ENCODE measurements around the gene PPP3R2. TPM values are rescaled to one million over a fixed set of nuclear protein-coding genes. Genes with fewer than 3 reads are reported as not detected.
A peak's percentile ranks its signal among the peaks of the same experiment; 100 is the strongest.

Gene PPP3R2
- total RNA-seq, 1 donor from 2014 or later, result not detected

DNA sequence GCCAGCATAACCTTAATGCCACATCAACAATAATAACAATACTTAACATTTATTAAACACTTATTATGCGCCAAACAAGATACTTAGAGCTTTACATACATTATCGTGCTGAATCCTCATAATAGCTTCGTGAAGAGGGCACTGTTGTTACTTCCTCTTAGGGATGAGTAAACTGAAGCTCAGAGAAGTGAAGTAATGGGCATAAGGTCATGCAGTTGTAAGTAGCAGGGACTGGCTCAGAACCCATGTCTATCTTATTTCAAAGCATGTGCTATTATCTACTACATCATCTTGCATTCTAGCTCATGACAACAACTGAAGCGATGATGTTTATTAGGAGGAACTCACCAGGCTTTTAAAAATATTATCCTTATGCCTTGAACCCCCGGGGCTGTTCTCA is 34.9 kb upstream of the PPP3R2 start:
- Histone ChIP-seq H4K20me1 (ENCODE audit: insufficient read depth, low read length) (no peaks in the 10 kb centered on the region), H3K27me3 (ENCODE audit: insufficient read depth, low read length) (no peaks in the 10 kb centered on the region), H3K4me2 (ENCODE audit: low read length) (no peak overlapping the region), H3K36me3 (ENCODE audit: insufficient read depth, low read length) (no peaks in the 10 kb centered on the region), H3K79me2 (ENCODE audit: insufficient read depth, low read length) (no peaks in the 10 kb centered on the region), H3K4me3 (ENCODE audit: insufficient read depth, low read depth, low read length) (no peak overlapping the region), H3K4me1 (ENCODE audit: insufficient read depth, low read length) (no peaks in the 10 kb centered on the region), H2AFZ (ENCODE audit: low read depth, low read length) (no peak overlapping the region), H3K9me3 (ENCODE audit: insufficient read depth, low read depth, low read length) (no peaks in the 10 kb centered on the region), H3K9ac (ENCODE audit: low read length) (no peak overlapping the region), H3K27ac (ENCODE audit: low read depth, low read length) (no peak overlapping the region)
- FAIRE-seq (no peak), DNase-seq (ENCODE audit: low read depth) (no peak)
- TF ChIP-seq, protein P1, sequence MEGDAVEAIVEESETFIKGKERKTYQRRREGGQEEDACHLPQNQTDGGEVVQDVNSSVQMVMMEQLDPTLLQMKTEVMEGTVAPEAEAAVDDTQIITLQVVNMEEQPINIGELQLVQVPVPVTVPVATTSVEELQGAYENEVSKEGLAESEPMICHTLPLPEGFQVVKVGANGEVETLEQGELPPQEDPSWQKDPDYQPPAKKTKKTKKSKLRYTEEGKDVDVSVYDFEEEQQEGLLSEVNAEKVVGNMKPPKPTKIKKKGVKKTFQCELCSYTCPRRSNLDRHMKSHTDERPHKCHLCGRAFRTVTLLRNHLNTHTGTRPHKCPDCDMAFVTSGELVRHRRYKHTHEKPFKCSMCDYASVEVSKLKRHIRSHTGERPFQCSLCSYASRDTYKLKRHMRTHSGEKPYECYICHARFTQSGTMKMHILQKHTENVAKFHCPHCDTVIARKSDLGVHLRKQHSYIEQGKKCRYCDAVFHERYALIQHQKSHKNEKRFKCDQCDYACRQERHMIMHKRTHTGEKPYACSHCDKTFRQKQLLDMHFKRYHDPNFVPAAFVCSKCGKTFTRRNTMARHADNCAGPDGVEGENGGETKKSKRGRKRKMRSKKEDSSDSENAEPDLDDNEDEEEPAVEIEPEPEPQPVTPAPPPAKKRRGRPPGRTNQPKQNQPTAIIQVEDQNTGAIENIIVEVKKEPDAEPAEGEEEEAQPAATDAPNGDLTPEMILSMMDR (IDR thresholded peaks at IDR 0.05; ENCODE audit: insufficient read depth, low read depth, low read length), result no peak
- no peak for TF ChIP-seq EZH2 (IDR thresholded peaks at IDR 0.05; ENCODE audit: insufficient read depth, low read length)
- Mint-ChIP-seq H3K4me1 (ENCODE audit: low read depth, unreplicated experiment) (peaks cover 5% of the 10 kb centered on the region), H3K36me3 (ENCODE audit: low read depth, unreplicated experiment) (no peaks in the 10 kb centered on the region), H3K4me3 (ENCODE audit: unreplicated experiment) (no peak overlapping the region), H3K27ac (ENCODE audit: unreplicated experiment) (no peak overlapping the region), H3K9me3 (ENCODE audit: unreplicated experiment) (no peaks in the 10 kb centered on the region), H3K27me3 (ENCODE audit: low read depth, unreplicated experiment) (no peaks in the 10 kb centered on the region)

DNA sequence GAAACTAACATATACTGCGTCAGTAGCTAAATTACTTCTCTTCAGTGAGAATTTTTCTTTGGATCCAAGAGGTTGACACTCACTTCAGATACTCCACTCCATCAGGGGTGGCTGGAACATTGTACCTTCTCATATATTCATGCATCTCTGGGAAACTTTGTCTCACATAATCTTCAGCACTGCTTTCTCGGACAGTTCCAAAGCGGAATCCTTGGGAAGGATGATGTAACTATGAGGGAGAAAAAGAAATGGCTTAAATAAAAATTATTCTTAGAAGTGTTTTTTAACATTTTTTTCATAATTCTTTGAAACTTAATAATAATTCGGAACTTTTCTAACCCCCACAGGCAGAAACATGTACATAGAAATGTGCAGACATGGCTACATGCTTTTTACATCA is 33.4 kb upstream of the PPP3R2 start:
- no peak overlapping the region for H3K9ac ChIP-seq (ENCODE audit: low read length)
- no peaks in the 10 kb centered on the region for H4K20me1 ChIP-seq (ENCODE audit: insufficient read depth, low read length)
- DNase-seq (ENCODE audit: low read depth), result no peak
- H3K4me3 ChIP-seq (ENCODE audit: insufficient read depth, low read depth, low read length), result no peak overlapping the region
- H3K4me1 ChIP-seq (ENCODE audit: insufficient read depth, low read length), result no peaks in the 10 kb centered on the region
- Mint-ChIP-seq H3K36me3 (ENCODE audit: low read depth, unreplicated experiment) (no peaks in the 10 kb centered on the region), H3K4me1 (ENCODE audit: low read depth, unreplicated experiment) (peaks cover 5% of the 10 kb centered on the region), H3K27ac (ENCODE audit: unreplicated experiment) (no peak overlapping the region), H3K4me3 (ENCODE audit: unreplicated experiment) (no peak overlapping the region), H3K27me3 (ENCODE audit: low read depth, unreplicated experiment) (no peaks in the 10 kb centered on the region), H3K9me3 (ENCODE audit: unreplicated experiment) (no peaks in the 10 kb centered on the region)
- TF ChIP-seq EZH2 (IDR thresholded peaks at IDR 0.05; ENCODE audit: insufficient read depth, low read length), result no peak
- TF ChIP-seq, protein P1 (IDR thresholded peaks at IDR 0.05; ENCODE audit: insufficient read depth, low read depth, low read length), result no peak
- no peak overlapping the region for H2AFZ ChIP-seq (ENCODE audit: low read depth, low read length)
- no peak overlapping the region for H3K4me2 ChIP-seq (ENCODE audit: low read length)
- H3K79me2 ChIP-seq (ENCODE audit: insufficient read depth, low read length), result no peaks in the 10 kb centered on the region
- no peak for FAIRE-seq
- no peaks in the 10 kb centered on the region for H3K36me3 ChIP-seq (ENCODE audit: insufficient read depth, low read length)
- H3K9me3 ChIP-seq (ENCODE audit: insufficient read depth, low read depth, low read length), result no peaks in the 10 kb centered on the region
- H3K27ac ChIP-seq (ENCODE audit: low read depth, low read length), result no peak overlapping the region
- no peaks in the 10 kb centered on the region for H3K27me3 ChIP-seq (ENCODE audit: insufficient read depth, low read length)

DNA sequence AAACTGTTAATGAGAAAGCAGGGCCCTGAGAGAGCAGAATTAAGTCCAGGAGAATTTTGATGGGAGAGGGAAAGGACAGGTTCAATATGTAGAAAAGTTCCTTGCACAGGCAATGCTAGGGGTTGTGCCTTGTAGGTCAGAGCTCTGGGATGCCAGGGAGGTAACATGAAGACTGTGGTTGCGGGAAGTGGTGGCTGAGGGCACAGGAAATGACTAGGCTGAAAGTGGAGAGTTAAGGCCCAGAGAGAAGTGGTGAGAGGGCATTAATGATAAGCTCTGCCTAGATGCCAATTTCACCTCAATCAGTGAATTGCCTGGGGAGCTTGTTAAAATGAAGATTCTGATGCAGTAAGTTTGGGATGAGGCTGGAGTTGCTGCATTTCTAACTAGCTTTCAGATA is 31.5 kb upstream of the PPP3R2 start:
- Mint-ChIP-seq H3K27me3 (ENCODE audit: low read depth, unreplicated experiment) (peaks cover 2% of the 10 kb centered on the region), H3K27ac (ENCODE audit: unreplicated experiment) (peak overlapping the region; percentile 29), H3K9me3 (ENCODE audit: unreplicated experiment) (no peaks in the 10 kb centered on the region), H3K4me1 (ENCODE audit: low read depth, unreplicated experiment) (peaks cover 5% of the 10 kb centered on the region), H3K36me3 (ENCODE audit: low read depth, unreplicated experiment) (no peaks in the 10 kb centered on the region), H3K4me3 (ENCODE audit: unreplicated experiment) (no peak overlapping the region)
- no peak for FAIRE-seq
- H2AFZ ChIP-seq (ENCODE audit: low read depth, low read length), result no peak overlapping the region
- H3K4me1 ChIP-seq (ENCODE audit: insufficient read depth, low read length), result no peaks in the 10 kb centered on the region
- H3K9ac ChIP-seq (ENCODE audit: low read length), result no peak overlapping the region
- no peak overlapping the region for H3K4me3 ChIP-seq (ENCODE audit: insufficient read depth, low read depth, low read length)
- H3K27ac ChIP-seq (ENCODE audit: low read depth, low read length), result no peak overlapping the region
- no peaks in the 10 kb centered on the region for H3K79me2 ChIP-seq (ENCODE audit: insufficient read depth, low read length)
- TF ChIP-seq EZH2 (IDR thresholded peaks at IDR 0.05; ENCODE audit: insufficient read depth, low read length), result no peak
- TF ChIP-seq, protein P1 (IDR thresholded peaks at IDR 0.05; ENCODE audit: insufficient read depth, low read depth, low read length), result no peak
- H4K20me1 ChIP-seq (ENCODE audit: insufficient read depth, low read length), result no peaks in the 10 kb centered on the region
- no peaks in the 10 kb centered on the region for H3K27me3 ChIP-seq (ENCODE audit: insufficient read depth, low read length)
- H3K4me2 ChIP-seq (ENCODE audit: low read length), result no peak overlapping the region
- no peaks in the 10 kb centered on the region for H3K36me3 ChIP-seq (ENCODE audit: insufficient read depth, low read length)
- no peaks in the 10 kb centered on the region for H3K9me3 ChIP-seq (ENCODE audit: insufficient read depth, low read depth, low read length)
- no peak for DNase-seq (ENCODE audit: low read depth)

Measured in astrocyte (in vitro differentiated cells and primary cell).